ENCODE results near the gene PCIF1.
A peak's percentile ranks its signal among the peaks of the same experiment; 100 is the strongest.
"Not testable (repeated sequence)": the region's sequence is repeated elsewhere in the genome, so short reads cannot be mapped to it uniquely, and the experiment has no call there.

Gene PCIF1

GRCh38 chr20:45967551-45968080 lies 33.1 kb downstream of the PCIF1 start:
- DNase-seq (ENCODE audit: low read depth) = no peak

- no peak for DNase-seq (ENCODE audit: low read depth)
Observed at GRCh38 chr20:45968081-45968671, 33.7 kb downstream of the PCIF1 start.

GRCh38 chr20:45968801-45969711 lies 34.6 kb downstream of the PCIF1 start:
- no peak for DNase-seq (ENCODE audit: low read depth)

DNA sequence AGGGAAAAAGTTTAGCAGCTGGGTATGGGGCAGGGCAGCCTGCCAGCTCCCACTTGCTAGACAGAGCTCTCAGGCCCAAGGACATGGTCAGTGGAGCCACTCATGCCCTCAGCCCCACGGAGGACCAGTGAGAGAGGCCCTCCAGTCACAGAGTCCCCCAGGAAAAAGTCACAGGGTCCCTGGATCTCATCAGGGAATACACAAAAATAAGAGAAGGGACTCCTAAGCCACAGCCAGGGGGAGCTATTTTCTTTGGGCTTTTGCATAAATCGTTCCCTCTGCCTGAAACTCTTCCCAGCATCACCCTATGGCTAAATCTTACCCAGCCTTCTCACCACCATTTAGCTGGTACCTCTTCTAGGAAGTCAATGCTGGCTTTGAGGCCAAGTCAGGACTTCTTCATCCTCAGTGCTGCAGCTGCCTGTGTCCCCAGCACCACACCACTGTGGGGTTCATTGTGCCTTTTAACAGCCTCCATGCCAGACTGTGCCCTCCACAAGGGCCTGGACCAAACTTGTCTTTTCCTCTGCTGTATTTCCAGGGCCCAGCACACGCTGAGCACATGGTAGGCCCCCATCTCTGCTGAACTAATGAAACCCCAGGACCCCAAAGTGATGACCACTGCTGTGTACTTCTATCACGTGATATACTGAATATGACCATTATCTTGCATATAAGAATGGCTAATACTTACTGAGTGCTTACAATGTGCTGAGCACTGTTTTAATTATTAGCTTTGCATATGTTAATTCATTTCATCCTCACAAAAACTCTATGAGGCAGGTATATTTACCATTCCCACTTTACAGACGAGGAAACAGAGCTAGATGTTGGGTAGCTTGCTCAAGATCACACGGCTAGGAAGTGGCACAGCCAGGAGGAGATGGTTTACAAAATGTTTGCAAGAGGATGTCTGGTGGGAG lies 35.5 kb downstream of the PCIF1 start:
- no peak for DNase-seq (ENCODE audit: low read depth)

DNA sequence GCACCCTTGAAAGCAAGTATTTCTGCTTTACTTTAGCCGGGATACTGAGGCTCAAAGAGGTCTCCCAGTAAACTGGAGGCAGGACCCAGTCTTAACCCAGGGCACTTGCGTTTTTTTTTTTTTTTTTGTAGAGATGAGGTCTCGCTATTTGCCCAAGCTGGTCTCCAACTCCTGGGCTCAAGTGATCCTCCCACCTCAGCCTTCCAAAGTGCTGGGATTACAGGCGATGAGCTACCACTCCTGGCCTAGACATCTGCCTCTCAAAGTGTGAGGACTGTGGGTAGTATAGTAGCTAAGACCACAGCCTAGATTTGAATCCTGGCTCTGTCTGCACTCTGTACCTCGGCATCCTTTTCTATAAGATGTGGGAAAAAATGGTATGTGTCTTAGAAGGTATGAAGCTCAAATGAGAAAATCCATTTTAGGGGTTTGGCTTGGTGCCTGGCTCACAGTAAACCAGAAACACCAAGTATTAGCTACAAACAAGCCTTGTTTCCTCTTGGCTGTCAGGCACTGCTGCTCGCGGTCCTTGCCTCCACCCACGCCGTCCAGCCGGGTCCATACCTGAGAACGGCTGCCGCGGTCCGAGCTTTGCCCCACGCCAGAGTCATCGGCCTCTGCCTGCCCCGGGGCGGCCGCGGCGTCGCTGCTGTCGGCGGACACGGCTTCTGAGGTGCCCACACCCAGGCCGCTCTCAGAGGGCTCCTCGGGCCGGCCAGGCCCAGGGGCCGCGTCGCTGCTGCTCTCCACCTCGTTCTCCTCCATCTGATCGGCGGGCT lies 36.4 kb downstream of the PCIF1 start:
- no peak for DNase-seq (ENCODE audit: low read depth)

- no peak for DNase-seq (ENCODE audit: low read depth)
Observed at GRCh38 chr20:45971425-45971674, 36.9 kb downstream of the PCIF1 start.

GRCh38 chr20:45971675-45972499 lies 37.4 kb downstream of the PCIF1 start, which contains the start of gene ZNF335:
Gene ZNF335, minus strand, starts transcription at chr20:45972203. Its CDS starts 793 bp downstream, at chr20:45971410.
- peak; percentile 91 for DNase-seq (ENCODE audit: low read depth)

- DNase-seq (ENCODE audit: low read depth) = no peak
Observed at GRCh38 chr20:45972500-45973183, 38.2 kb downstream of the PCIF1 start.

- DNase-seq (ENCODE audit: low read depth) = no peak
Observed at GRCh38 chr20:45974896-45975565, 40.5 kb downstream of the PCIF1 start.

DNA sequence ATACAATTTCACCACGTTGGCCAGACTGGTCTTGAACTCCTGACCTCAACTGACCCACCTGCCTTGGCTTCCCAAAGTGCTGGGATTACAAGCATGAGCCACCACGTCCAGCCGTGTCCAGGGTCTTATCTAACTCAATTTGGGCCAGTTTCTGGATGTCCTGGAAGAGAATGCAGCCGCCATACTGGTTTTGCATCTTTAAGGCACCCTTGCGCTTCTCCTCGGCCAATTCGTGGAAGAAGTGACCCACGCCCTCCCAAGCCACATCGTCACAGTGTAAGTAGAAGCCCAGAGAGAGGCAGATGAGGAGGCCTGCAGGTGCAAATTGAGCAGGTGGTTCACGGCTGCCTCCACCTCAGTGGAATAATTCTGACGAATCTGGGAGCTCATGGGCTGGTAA lies 41.2 kb downstream of the PCIF1 start:
- DNase-seq (ENCODE audit: low read depth) = no peak

DNA sequence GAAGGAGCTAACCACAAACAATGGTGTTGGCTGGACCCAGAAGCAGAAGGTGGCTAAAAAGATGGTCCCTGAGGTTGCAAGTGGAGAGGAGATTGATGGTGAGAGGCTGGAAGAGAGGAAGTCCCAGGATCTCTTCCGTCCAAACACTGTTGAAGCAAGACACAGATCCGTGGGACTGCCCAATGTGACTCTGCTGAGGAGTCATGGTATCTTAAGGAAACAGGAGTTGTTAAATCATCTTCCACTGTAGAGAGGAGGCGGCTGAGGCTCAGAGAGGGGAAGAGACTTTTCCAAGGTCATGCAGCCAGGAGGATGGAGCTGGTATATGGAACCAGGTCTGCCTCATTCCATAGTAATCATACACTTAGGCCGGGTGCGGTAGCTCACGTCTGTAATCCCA lies 41.6 kb downstream of the PCIF1 start:
- DNase-seq (ENCODE audit: low read depth) = no peak

GRCh38 chr20:45981261-45981660 lies 46.8 kb downstream of the PCIF1 start:
- no peak for DNase-seq (ENCODE audit: low read depth)

GRCh38 chr20:45983279-45983743 lies 48.8 kb downstream of the PCIF1 start:
- no peak for DNase-seq (ENCODE audit: low read depth)

DNA sequence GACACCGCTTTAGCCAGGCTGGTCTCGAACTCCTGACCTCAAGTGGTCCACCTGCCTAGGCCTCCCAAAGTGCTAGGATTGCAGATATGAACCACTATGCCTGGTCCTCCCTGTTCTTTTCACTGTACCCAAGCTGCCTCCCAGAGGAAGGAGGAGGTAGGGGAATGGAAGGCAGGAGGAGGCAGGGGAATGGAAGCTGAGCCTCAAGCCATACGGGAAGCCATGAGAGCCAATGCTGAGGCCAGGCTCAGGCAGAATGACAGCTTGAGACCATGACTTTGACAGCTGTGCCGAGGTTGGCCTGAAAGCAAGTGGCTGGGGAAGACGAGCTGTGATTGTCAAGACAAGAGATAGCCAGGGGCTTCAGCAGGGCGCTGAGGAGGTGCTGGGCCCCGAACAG lies 51.1 kb downstream of the PCIF1 start:
- no peak for DNase-seq (ENCODE audit: low read depth)

DNA sequence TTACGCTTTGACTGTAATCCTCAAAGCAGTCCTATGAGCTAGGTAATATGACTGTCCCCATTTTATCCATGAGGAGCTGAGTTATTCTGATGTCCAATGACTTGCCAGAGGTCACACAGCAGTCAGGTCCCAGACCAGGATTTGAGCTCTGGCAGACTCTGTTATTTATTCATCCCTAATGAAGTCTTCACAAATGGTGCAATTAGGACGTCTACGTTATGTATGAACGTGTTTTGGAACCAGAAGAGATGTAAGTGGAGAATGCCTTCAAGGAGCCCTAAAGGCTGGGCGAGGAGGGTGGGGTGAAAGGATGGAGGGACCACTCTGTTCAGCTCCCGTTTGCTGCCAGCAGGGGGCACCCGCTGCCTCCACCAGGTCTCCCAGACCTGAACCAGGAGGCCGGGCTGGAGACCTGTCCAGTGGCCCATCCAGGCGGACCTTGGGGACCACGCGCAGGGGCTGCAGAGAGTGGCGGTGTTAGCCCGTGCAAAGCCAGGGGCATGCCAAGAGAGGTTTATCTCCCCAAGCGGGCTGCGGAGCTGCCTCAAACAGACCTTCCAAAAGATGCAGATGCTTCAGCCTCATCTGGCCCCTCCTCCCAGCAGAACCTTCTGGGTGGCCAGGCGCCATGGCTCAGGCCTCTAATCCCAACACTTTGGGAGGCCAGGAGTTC lies 52.8 kb downstream of the PCIF1 start:
- peak; percentile 72 for DNase-seq (ENCODE audit: low read depth)

GRCh38 chr20:45988830-45989229 lies 54.3 kb downstream of the PCIF1 start:
- not testable (repeated sequence) for DNase-seq (ENCODE audit: low read depth)

- no peak for DNase-seq (ENCODE audit: low read depth)
Observed at GRCh38 chr20:45991616-45992015, 57.1 kb downstream of the PCIF1 start.

GRCh38 chr20:45993197-45993951 lies 58.9 kb downstream of the PCIF1 start:
- no peak for DNase-seq (ENCODE audit: low read depth)

All from activated T-cell treated with anti-CD3 and anti-CD28 coated beads for 1 hour (primary cell).